ENCODE results near the gene PLEKHH2.

The PLEKHH2 gene

DNA sequence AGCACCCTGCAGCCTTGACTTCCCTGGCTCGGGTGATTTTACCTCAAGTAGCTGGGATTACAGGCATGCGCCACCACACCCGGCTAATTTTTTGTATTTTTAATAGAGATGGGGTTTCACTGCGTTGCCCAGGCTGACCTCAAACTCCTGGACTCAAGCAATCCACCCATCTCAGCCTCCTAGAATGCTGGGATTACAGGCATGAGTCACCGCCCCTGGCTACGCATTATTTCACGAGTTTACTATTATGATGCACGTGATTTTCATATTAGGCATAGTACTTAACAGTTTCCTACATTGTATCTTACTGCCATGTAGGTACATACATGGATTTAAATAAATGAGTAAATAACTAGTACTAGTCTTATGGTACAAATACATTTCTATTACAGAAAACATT, 141.2 kb downstream of the PLEKHH2 start:
- POLR2A ChIA-PET = no interaction called here
- CTCF ChIA-PET = no interaction called here
- DNase-seq (ENCODE audit: extremely low spot score) = no peak
- TF ChIP-seq, protein P1, sequence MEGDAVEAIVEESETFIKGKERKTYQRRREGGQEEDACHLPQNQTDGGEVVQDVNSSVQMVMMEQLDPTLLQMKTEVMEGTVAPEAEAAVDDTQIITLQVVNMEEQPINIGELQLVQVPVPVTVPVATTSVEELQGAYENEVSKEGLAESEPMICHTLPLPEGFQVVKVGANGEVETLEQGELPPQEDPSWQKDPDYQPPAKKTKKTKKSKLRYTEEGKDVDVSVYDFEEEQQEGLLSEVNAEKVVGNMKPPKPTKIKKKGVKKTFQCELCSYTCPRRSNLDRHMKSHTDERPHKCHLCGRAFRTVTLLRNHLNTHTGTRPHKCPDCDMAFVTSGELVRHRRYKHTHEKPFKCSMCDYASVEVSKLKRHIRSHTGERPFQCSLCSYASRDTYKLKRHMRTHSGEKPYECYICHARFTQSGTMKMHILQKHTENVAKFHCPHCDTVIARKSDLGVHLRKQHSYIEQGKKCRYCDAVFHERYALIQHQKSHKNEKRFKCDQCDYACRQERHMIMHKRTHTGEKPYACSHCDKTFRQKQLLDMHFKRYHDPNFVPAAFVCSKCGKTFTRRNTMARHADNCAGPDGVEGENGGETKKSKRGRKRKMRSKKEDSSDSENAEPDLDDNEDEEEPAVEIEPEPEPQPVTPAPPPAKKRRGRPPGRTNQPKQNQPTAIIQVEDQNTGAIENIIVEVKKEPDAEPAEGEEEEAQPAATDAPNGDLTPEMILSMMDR (IDR thresholded peaks at IDR 0.05; ENCODE audit: control extremely low read depth, extremely low read depth, low read depth, missing control alignments) = no peak

DNA sequence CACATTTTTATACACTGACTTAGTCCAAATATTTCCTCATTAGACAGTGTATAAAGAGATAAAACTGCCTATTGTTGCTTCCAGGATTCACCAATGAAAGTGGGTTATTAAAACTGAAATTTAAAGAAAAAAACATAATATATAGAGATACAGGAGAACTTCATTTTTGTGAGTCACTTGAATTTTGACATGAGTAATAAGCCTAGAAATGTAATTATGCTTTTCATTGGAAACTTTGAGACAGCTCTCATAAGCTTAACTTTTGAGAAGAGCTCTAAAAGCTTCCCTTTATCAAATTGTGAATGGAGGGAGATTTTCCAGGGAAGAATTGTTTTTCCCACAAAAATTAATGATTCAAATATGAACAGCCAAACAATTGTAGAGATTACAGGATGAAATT, 150.8 kb downstream of the PLEKHH2 start:
- no peak for DNase-seq (ENCODE audit: extremely low spot score)
- TF ChIP-seq, protein P1 (IDR thresholded peaks at IDR 0.05; ENCODE audit: control extremely low read depth, extremely low read depth, low read depth, missing control alignments) = no peak
- CTCF ChIA-PET = interaction anchor here (0.9 kb wide), 1 partner anchor 46 kb away, joined by 3 read pairs; no protein-coding TSS in a partner anchor
- POLR2A ChIA-PET = no interaction called here

DNA sequence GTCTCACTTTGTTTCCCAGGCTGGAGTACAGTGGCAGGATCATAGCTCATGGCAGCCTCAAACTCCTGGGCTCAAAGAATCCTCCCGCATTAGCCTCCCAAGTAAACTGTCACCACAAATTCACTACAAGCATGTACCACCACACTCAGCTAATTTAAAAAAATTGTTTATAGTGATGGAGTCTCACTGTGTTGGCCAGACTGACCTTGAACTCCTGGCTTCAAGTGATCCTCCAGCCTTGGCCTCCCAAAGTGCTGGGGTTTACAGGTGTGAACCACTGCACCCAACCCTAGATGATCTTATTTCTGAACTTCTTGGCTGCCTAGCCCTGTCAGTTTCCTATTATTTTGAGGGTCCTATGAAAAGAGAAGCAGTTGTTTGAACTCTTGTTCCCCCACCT, 151.6 kb downstream of the PLEKHH2 start:
- POLR2A ChIA-PET = no interaction called here
- no peak for DNase-seq (ENCODE audit: extremely low spot score)
- CTCF ChIA-PET = interaction anchor here (1.5 kb wide), 1 partner anchor 9 kb away, joined by 4 read pairs; no protein-coding TSS in a partner anchor
- TF ChIP-seq, protein P1 (IDR thresholded peaks at IDR 0.05; ENCODE audit: control extremely low read depth, extremely low read depth, low read depth, missing control alignments) = no peak

DNA sequence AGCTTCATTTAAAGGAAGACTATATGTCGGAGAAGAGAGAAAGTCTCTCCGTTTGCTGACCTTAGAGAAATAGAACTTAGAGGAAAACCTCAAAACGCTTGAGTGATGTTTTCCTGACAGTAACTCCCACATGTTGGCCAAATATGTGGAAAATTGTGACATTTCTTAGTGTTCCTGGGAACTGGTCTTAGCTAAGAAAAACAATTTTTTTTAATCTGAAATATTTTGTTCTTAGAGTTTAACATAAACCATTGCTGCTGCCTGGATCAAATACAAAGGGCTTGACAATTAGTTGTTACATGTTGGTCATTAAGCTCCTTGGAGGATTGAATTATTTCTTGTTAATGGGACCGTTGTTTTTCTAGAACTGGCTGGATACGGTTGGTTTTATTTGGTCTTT, 153.1 kb downstream of the PLEKHH2 start:
- no peak for DNase-seq (ENCODE audit: extremely low spot score)
- TF ChIP-seq, protein P1 (IDR thresholded peaks at IDR 0.05; ENCODE audit: control extremely low read depth, extremely low read depth, low read depth, missing control alignments) = no peak
- ChIA-PET CTCF (interaction anchor here (0.9 to 1.8 kb wide), 3 partner anchors 10 to 19 kb away, joined by 3 to 5 read pairs (median 4); partner anchors contain the start of gene DYNC2LI1), POLR2A (no interaction called here)

DNA sequence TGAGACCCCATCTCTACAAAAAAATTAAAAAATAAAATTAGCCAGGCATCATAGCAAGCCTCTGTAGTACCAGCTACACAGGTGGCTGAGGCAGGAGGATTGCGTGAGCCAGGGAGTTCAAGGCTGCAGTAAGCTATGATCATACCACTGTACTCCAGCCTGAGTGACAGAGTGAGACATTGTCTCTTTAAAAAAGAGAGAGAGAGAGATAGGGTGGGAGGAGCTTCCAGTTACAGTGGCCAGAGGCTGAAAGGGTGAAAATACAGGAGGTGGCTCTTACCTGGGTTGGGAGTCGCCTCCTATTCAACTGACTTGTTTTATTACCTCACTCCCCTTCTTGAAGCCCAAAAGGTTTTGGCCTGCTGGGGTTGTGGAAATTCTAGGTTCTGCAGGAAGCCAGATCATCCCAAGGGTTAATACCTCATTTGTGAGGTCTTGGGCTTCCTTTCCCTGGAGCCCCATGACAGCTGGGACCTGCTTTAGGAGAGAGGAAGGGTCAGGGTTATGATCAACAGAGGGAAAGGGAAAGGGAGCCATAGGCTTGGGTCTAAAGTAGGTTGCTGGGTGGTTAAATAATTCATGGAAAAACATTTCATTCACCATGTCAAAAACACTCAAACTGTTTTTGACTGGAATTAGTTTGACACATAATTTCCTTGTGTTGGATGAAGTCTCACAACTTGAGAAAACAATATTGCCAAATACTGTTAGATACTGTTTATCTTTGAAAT, 154.1 kb downstream of the PLEKHH2 start:
- ChIA-PET POLR2A (no interaction called here), CTCF (interaction anchor here (0.9 to 2.0 kb wide), 4 partner anchors 9 to 17 kb away, joined by 3 to 6 read pairs (median 4); partner anchors contain the start of gene DYNC2LI1)
- TF ChIP-seq, protein P1 (IDR thresholded peaks at IDR 0.05; ENCODE audit: control extremely low read depth, extremely low read depth, low read depth, missing control alignments) = no peak
- no peak for DNase-seq (ENCODE audit: extremely low spot score)

DNA sequence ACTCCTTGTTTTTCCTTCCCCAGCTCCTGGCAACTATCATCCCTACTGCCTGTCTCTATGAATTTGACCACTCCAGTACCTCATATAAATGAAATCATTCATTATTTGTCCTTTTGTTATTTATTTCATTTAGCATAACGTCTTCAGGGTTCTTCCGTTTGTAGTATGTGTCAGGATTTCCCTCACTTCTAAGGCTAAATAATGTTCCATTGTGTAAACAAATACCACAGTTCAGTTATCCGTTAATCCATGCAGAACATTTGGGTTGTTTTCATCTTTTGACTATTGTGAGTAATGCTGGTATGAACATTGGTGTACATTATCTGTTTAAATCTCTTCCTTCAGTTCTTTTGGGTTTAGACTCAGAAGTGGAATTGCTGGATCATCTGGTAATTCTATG, 155.6 kb downstream of the PLEKHH2 start:
- CTCF ChIA-PET = interaction anchor here (2.0 kb wide), 1 partner anchor 8 kb away, joined by 6 read pairs; no protein-coding TSS in a partner anchor
- TF ChIP-seq, protein P1 (IDR thresholded peaks at IDR 0.05; ENCODE audit: control extremely low read depth, extremely low read depth, low read depth, missing control alignments) = no peak
- DNase-seq (ENCODE audit: extremely low spot score) = no peak
- POLR2A ChIA-PET = no interaction called here

Measured in GM10248 (cell line).